Measurements from ENCODE around the gene TNFRSF8.

The TNFRSF8 gene

DNA sequence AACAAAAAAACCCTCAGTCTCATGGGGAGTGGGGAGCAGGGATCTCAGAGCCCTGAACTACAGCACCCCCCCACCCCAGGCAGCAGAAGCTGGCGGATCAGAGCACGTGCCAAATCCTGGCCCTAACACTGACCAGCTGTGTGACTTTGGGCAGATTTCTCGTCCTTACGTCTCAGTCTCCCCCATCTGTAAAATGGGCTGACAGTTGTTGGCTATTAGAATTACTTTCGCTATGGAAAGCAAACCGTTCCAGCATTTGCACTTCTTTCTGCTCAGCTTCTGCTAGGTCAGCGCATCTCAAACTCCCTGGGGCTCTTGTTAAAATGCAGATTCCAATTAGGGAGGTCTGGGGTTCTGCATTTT lies 15.5 kb downstream of the TNFRSF8 start:
- Histone ChIP-seq H3K27me3 (ENCODE audit: control insufficient read depth in 3 of 3, insufficient read depth in 3 of 3, low read depth in 1 of 3, low read length in 3 of 3) (peaks cover 0 to 31% (median 0%) of the 10 kb centered on the region in 3 experiments), H2BK15ac (ENCODE audit: low read length) (peak overlapping the region; percentile 30), H3K36me3 (replicated peaks in 1 of 2; ENCODE audit: control insufficient read depth in 2 of 2, insufficient read depth in 2 of 2, low read length in 2 of 2) (no peaks in the 10 kb centered on the region), H2AK5ac (ENCODE audit: low read depth, low read length) (no peak overlapping the region), H4K91ac (ENCODE audit: low read depth, low read length, poor library complexity) (no peak overlapping the region), H2BK12ac (ENCODE audit: low read length) (no peak overlapping the region), H2BK5ac (ENCODE audit: low read length) (no peak overlapping the region), H3K9ac (ENCODE audit: low read depth, low read length, poor library complexity) (no peak overlapping the region), H3K4me2 (ENCODE audit: insufficient read depth, low read length, poor library complexity, severe bottlenecking) (no peak overlapping the region), H3K23ac (ENCODE audit: low read depth, low read length, poor library complexity) (no peak overlapping the region), H3K14ac (ENCODE audit: low read length) (no peak overlapping the region), H2BK120ac (ENCODE audit: low read depth, low read length) (no peak overlapping the region), H3K27ac (replicated peaks; ENCODE audit: low read length) (no peak overlapping the region), H2AFZ (ENCODE audit: low read length) (no peak overlapping the region), H3K4me3 (ENCODE audit: low read length in 2 of 2) (no peak overlapping the region), H3K4ac (ENCODE audit: low read length) (no peak overlapping the region), H4K8ac (ENCODE audit: low read depth, low read length) (no peak overlapping the region), H3K9me3 (replicated peaks in 1 of 2; ENCODE audit: control insufficient read depth in 2 of 2, insufficient read depth in 1 of 2, low read depth in 1 of 2, low read length in 2 of 2) (peaks cover 0 to 14% of the 10 kb centered on the region in 2 donors), H3K4me1 (ENCODE audit: control insufficient read depth in 2 of 2, insufficient read depth in 1 of 2, low read depth in 1 of 2, low read length in 2 of 2) (no peaks in the 10 kb centered on the region), H3K79me1 (ENCODE audit: low read depth, low read length) (no peaks in the 10 kb centered on the region), H3K18ac (ENCODE audit: low read length) (peak overlapping the region; percentile 41)
- no peak for DNase-seq (ENCODE audit: low spot score)
- no CpG with 5 or more reads among the region's 7 CpGs for WGBS, 2 donors (ENCODE audit: extremely low coverage in 2 of 2, insufficient read length in 2 of 2, insufficient replicate concordance in 1 of 2)

DNA sequence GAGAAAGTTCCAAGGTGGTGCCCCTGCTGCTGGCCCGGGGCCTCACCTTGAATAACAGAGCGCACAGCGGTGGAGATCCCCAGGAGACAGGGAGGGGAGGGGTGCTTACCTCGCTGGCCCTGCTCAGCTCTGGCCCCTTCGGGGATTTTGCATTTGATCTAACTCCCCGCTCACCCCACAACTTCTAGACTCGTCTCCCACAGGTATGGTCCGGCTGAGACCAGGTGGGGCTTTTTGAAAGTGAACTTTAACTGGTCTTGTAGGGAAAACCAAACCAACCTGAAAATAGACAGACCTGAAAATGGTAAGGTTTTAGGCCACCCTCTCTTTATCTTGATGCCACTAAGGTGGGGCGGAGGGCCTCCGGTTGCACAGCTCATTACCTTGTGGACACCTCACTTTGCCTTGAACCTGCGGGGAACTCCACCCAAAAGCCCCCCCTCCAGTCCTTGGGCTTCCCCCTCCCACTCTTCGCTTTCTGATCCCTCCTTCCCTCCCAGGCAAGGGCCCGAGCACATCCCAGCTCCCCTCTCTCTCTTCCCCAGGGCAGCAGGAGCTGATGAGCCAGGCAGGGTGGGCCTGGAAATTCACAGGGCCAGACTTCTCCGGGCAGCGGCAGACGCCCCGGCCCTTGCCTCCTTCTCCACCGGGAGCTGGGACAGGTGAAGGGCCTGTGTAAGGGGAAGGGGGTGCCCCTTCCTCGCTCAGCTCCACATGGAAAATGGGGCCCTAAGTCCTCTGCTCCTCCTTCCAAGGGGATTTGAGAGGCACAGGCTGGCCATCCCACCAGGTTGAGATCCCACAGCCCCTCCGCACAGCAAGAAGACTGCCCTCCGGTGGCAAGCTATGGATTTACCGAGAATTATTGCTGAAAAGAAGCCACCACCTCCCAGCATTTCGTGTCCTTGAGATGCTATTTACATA lies 16.1 kb downstream of the TNFRSF8 start:
- H3K27me3 ChIP-seq (ENCODE audit: control insufficient read depth in 3 of 3, insufficient read depth in 3 of 3, low read depth in 1 of 3, low read length in 3 of 3): peaks cover 0 to 29% (median 0%) of the 10 kb centered on the region in 3 experiments
- peaks cover 0 to 14% of the 10 kb centered on the region in 2 donors for H3K9me3 ChIP-seq (replicated peaks in 1 of 2; ENCODE audit: control insufficient read depth in 2 of 2, insufficient read depth in 1 of 2, low read depth in 1 of 2, low read length in 2 of 2)
- H3K4me1 ChIP-seq (ENCODE audit: control insufficient read depth in 2 of 2, insufficient read depth in 1 of 2, low read depth in 1 of 2, low read length in 2 of 2): no peaks in the 10 kb centered on the region
- H2BK12ac ChIP-seq (ENCODE audit: low read length): peak overlapping the region; percentile 63
- H2AFZ ChIP-seq (ENCODE audit: low read length): peak overlapping the region; percentile 91
- no peak overlapping the region for H3K14ac ChIP-seq (ENCODE audit: low read length)
- H4K91ac ChIP-seq (ENCODE audit: low read depth, low read length, poor library complexity): no peak overlapping the region
- no peak overlapping the region for H2BK120ac ChIP-seq (ENCODE audit: low read depth, low read length)
- peak; percentile 40 for DNase-seq (ENCODE audit: low spot score)
- H3K4me2 ChIP-seq (ENCODE audit: insufficient read depth, low read length, poor library complexity, severe bottlenecking): no peak overlapping the region
- H3K4me3 ChIP-seq (ENCODE audit: low read length in 2 of 2): no peak overlapping the region
- no peak overlapping the region for H3K23ac ChIP-seq (ENCODE audit: low read depth, low read length, poor library complexity)
- H3K27ac ChIP-seq (replicated peaks; ENCODE audit: low read length): no peak overlapping the region
- no peaks in the 10 kb centered on the region for H3K79me1 ChIP-seq (ENCODE audit: low read depth, low read length)
- H3K18ac ChIP-seq (ENCODE audit: low read length): peak overlapping the region; percentile 65
- no peak overlapping the region for H2BK5ac ChIP-seq (ENCODE audit: low read length)
- H3K36me3 ChIP-seq (replicated peaks in 1 of 2; ENCODE audit: control insufficient read depth in 2 of 2, insufficient read depth in 2 of 2, low read length in 2 of 2): no peaks in the 10 kb centered on the region
- peak overlapping the region; percentile 33 for H2BK15ac ChIP-seq (ENCODE audit: low read length)
- peak overlapping the region; percentile 33 for H3K9ac ChIP-seq (ENCODE audit: low read depth, low read length, poor library complexity)
- no peak overlapping the region for H3K4ac ChIP-seq (ENCODE audit: low read length)
- no peak overlapping the region for H4K8ac ChIP-seq (ENCODE audit: low read depth, low read length)
- no CpG with 5 or more reads among the region's 23 CpGs for WGBS, 2 donors (ENCODE audit: extremely low coverage in 2 of 2, insufficient read length in 2 of 2, insufficient replicate concordance in 1 of 2)
- no peak overlapping the region for H2AK5ac ChIP-seq (ENCODE audit: low read depth, low read length)

- Histone ChIP-seq H2BK15ac (ENCODE audit: low read length) (no peak overlapping the region), H2BK5ac (ENCODE audit: low read length) (no peak overlapping the region), H3K14ac (ENCODE audit: low read length) (no peak overlapping the region), H2AK5ac (ENCODE audit: low read depth, low read length) (no peak overlapping the region), H2AFZ (ENCODE audit: low read length) (no peak overlapping the region), H4K8ac (ENCODE audit: low read depth, low read length) (no peak overlapping the region), H3K4me1 (ENCODE audit: control insufficient read depth in 2 of 2, insufficient read depth in 1 of 2, low read depth in 1 of 2, low read length in 2 of 2) (no peaks in the 10 kb centered on the region), H3K4me2 (ENCODE audit: insufficient read depth, low read length, poor library complexity, severe bottlenecking) (no peak overlapping the region), H3K9ac (ENCODE audit: low read depth, low read length, poor library complexity) (peak overlapping the region; percentile 38), H2BK12ac (ENCODE audit: low read length) (no peak overlapping the region), H3K4me3 (ENCODE audit: low read length in 2 of 2) (no peak overlapping the region), H3K18ac (ENCODE audit: low read length) (no peak overlapping the region), H3K4ac (ENCODE audit: low read length) (no peak overlapping the region), H2BK120ac (ENCODE audit: low read depth, low read length) (no peak overlapping the region), H3K9me3 (replicated peaks in 1 of 2; ENCODE audit: control insufficient read depth in 2 of 2, insufficient read depth in 1 of 2, low read depth in 1 of 2, low read length in 2 of 2) (peaks cover 0 to 14% of the 10 kb centered on the region in 2 donors), H3K27ac (replicated peaks; ENCODE audit: low read length) (no peak overlapping the region), H3K23ac (ENCODE audit: low read depth, low read length, poor library complexity) (no peak overlapping the region), H3K27me3 (ENCODE audit: control insufficient read depth in 3 of 3, insufficient read depth in 3 of 3, low read depth in 1 of 3, low read length in 3 of 3) (peaks cover 0 to 26% (median 0%) of the 10 kb centered on the region in 3 experiments), H3K36me3 (replicated peaks in 1 of 2; ENCODE audit: control insufficient read depth in 2 of 2, insufficient read depth in 2 of 2, low read length in 2 of 2) (no peaks in the 10 kb centered on the region), H4K91ac (ENCODE audit: low read depth, low read length, poor library complexity) (no peak overlapping the region), H3K79me1 (ENCODE audit: low read depth, low read length) (no peaks in the 10 kb centered on the region)
- DNase-seq (ENCODE audit: low spot score): no peak
- no CpG with 5 or more reads among the region's 6 CpGs for WGBS, 2 donors (ENCODE audit: extremely low coverage in 2 of 2, insufficient read length in 2 of 2, insufficient replicate concordance in 1 of 2)
Measured at GRCh38 chr1:12080156-12080555, 17.1 kb downstream of the TNFRSF8 start.

DNA sequence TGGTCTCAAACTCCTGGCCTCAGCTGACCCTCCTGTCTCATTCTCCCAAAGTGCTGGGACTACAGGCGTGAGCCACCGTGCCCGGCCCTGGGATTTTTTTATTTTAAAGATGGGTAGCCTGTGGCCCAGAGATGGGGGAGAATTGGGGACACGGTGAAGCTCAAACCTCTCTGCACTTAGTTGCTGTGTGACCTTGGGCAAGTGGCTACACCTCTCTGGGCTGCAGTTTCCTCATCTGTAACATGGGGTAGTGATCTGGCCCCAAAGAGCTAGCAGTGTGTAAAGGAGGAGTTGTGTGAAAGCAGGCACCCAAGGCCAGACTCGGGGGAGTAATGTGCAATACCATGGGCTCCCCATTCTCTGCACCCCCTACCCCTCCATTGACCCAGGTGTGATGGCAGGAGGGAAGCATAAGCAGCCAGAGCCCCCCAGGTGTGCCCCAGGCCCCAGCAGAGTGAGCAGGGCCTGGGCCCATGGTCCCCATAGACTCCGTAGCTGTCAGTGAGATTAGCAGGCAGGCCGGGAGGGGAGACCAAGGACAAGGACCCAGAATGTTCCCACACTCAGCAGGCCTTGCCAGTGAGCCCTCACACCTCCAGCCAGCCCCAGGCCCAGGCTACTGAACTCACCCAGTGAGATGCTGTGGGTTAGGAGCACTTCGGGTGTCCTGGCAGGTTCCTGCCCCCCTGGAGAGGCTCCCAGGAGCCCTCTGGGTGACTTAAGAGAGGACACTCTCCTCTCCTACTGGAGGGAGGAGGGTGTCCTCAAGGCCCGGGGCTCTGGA lies 17.9 kb downstream of the TNFRSF8 start:
- no peak overlapping the region for H2BK5ac ChIP-seq (ENCODE audit: low read length)
- no peak overlapping the region for H4K8ac ChIP-seq (ENCODE audit: low read depth, low read length)
- peak overlapping the region; percentile 43 for H2BK12ac ChIP-seq (ENCODE audit: low read length)
- H3K4me3 ChIP-seq (ENCODE audit: low read length in 2 of 2): no peak overlapping the region
- no peak overlapping the region for H2BK120ac ChIP-seq (ENCODE audit: low read depth, low read length)
- no peak for DNase-seq (ENCODE audit: low spot score)
- H3K23ac ChIP-seq (ENCODE audit: low read depth, low read length, poor library complexity): no peak overlapping the region
- H3K14ac ChIP-seq (ENCODE audit: low read length): no peak overlapping the region
- no peak overlapping the region for H3K4ac ChIP-seq (ENCODE audit: low read length)
- peaks cover 0 to 14% of the 10 kb centered on the region in 2 donors for H3K9me3 ChIP-seq (replicated peaks in 1 of 2; ENCODE audit: control insufficient read depth in 2 of 2, insufficient read depth in 1 of 2, low read depth in 1 of 2, low read length in 2 of 2)
- peaks cover 0 to 19% (median 0%) of the 10 kb centered on the region in 3 experiments for H3K27me3 ChIP-seq (ENCODE audit: control insufficient read depth in 3 of 3, insufficient read depth in 3 of 3, low read depth in 1 of 3, low read length in 3 of 3)
- no peaks in the 10 kb centered on the region for H3K36me3 ChIP-seq (replicated peaks in 1 of 2; ENCODE audit: control insufficient read depth in 2 of 2, insufficient read depth in 2 of 2, low read length in 2 of 2)
- H3K79me1 ChIP-seq (ENCODE audit: low read depth, low read length): no peaks in the 10 kb centered on the region
- H2AK5ac ChIP-seq (ENCODE audit: low read depth, low read length): peak overlapping the region; percentile 74
- no CpG with 5 or more reads among the region's 9 CpGs for WGBS, 2 donors (ENCODE audit: extremely low coverage in 2 of 2, insufficient read length in 2 of 2, insufficient replicate concordance in 1 of 2)
- H3K4me2 ChIP-seq (ENCODE audit: insufficient read depth, low read length, poor library complexity, severe bottlenecking): no peak overlapping the region
- H3K4me1 ChIP-seq (ENCODE audit: control insufficient read depth in 2 of 2, insufficient read depth in 1 of 2, low read depth in 1 of 2, low read length in 2 of 2): no peaks in the 10 kb centered on the region
- no peak overlapping the region for H3K27ac ChIP-seq (replicated peaks; ENCODE audit: low read length)
- H3K9ac ChIP-seq (ENCODE audit: low read depth, low read length, poor library complexity): no peak overlapping the region
- peak overlapping the region; percentile 94 for H2AFZ ChIP-seq (ENCODE audit: low read length)
- peak overlapping the region; percentile 27 for H3K18ac ChIP-seq (ENCODE audit: low read length)
- no peak overlapping the region for H2BK15ac ChIP-seq (ENCODE audit: low read length)
- H4K91ac ChIP-seq (ENCODE audit: low read depth, low read length, poor library complexity): no peak overlapping the region
